ENCODE results near the gene SLC7A11.

SLC7A11 gene

GRCh38 chr4:138275216-138275615 is 33.1 kb upstream of the SLC7A11 start:
- DNase-seq (ENCODE audit: low read depth), result no peak
- TF ChIP-seq CTCF (IDR thresholded peaks at IDR 0.05; ENCODE audit: insufficient read depth, low read depth, low read length, missing control alignments), result no peak
- H3K4me3 ChIP-seq (ENCODE audit: low read length), result no peak overlapping the region

- no peak overlapping the region for H3K4me3 ChIP-seq (ENCODE audit: low read length)
- no peak for TF ChIP-seq CTCF (IDR thresholded peaks at IDR 0.05; ENCODE audit: insufficient read depth, low read depth, low read length, missing control alignments)
- no peak for DNase-seq (ENCODE audit: low read depth)
These were observed 27.0 kb upstream of the SLC7A11 start for GRCh38 chr4:138269175-138269574.

GRCh38 chr4:138267835-138268234 is 25.7 kb upstream of the SLC7A11 start:
- DNase-seq (ENCODE audit: low read depth), result no peak
- no peak for TF ChIP-seq CTCF (IDR thresholded peaks at IDR 0.05; ENCODE audit: insufficient read depth, low read depth, low read length, missing control alignments)

GRCh38 chr4:138266948-138267347 is 24.8 kb upstream of the SLC7A11 start:
- no peak for DNase-seq (ENCODE audit: low read depth)
- no peak overlapping the region for H3K4me3 ChIP-seq (ENCODE audit: low read length)
- TF ChIP-seq CTCF (IDR thresholded peaks at IDR 0.05; ENCODE audit: insufficient read depth, low read depth, low read length, missing control alignments), result no peak

More at GRCh38 chr4:138267835-138268234, 25.7 kb upstream of the SLC7A11 start:
- no peak overlapping the region for H3K4me3 ChIP-seq (ENCODE audit: low read length)

- DNase-seq (ENCODE audit: low read depth), result peak; percentile 85
- no peak overlapping the region for H3K4me3 ChIP-seq (ENCODE audit: low read length)
- no peak for TF ChIP-seq CTCF (IDR thresholded peaks at IDR 0.05; ENCODE audit: insufficient read depth, low read depth, low read length, missing control alignments)
These were observed 21.2 kb upstream of the SLC7A11 start for GRCh38 chr4:138263247-138263816.

- TF ChIP-seq CTCF (IDR thresholded peaks at IDR 0.05; ENCODE audit: insufficient read depth, low read depth, low read length, missing control alignments), result no peak
- no peak overlapping the region for H3K4me3 ChIP-seq (ENCODE audit: low read length)
- no peak for DNase-seq (ENCODE audit: low read depth)
These were observed 20.3 kb upstream of the SLC7A11 start for GRCh38 chr4:138262469-138262868.

- no peak for DNase-seq (ENCODE audit: low read depth)
- H3K4me3 ChIP-seq (ENCODE audit: low read length), result no peak overlapping the region
- TF ChIP-seq CTCF (IDR thresholded peaks at IDR 0.05; ENCODE audit: insufficient read depth, low read depth, low read length, missing control alignments), result no peak
These were observed 19.9 kb upstream of the SLC7A11 start for GRCh38 chr4:138262030-138262429.

Measured in epithelial cell of esophagus (primary cell).